ENCODE measurements around the gene PTPN1.

The PTPN1 gene

DNA sequence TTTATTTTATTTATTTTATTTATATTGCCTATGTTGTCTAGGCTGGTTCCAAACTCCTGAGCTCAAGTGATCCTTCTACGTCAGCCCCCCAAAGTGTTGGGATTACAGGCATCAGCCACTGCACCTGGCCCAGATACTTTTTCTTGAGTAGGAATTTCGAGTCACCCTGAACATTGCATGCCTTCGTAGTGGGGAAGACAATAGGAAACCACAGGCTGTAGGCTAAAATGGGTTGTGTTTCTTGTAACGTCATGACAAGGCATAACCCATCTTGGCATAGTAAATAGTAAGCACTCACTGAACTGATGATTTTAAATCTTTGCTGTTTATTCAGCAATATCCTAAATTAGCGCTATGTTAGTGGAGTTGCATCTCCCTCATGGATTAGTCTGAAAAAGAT is 34.9 kb downstream of the PTPN1 start:
- Histone ChIP-seq H4K8ac (ENCODE audit: low read depth, low read length) (no peak overlapping the region), H2BK15ac (ENCODE audit: low read length) (no peak overlapping the region), H2AK5ac (ENCODE audit: low read depth, low read length) (no peak overlapping the region), H3K4me3 (ENCODE audit: low read length in 2 of 2) (no peak overlapping the region), H2BK120ac (ENCODE audit: low read depth, low read length) (no peak overlapping the region), H2BK12ac (ENCODE audit: low read length) (no peak overlapping the region), H3K18ac (ENCODE audit: low read length) (no peak overlapping the region), H3K27me3 (ENCODE audit: control insufficient read depth in 3 of 3, insufficient read depth in 3 of 3, low read depth in 1 of 3, low read length in 3 of 3) (no peaks in the 10 kb centered on the region), H2AFZ (ENCODE audit: low read length) (no peak overlapping the region), H3K23ac (ENCODE audit: low read depth, low read length, poor library complexity) (no peak overlapping the region), H4K91ac (ENCODE audit: low read depth, low read length, poor library complexity) (no peak overlapping the region), H3K27ac (replicated peaks; ENCODE audit: low read length) (no peak overlapping the region), H3K9ac (ENCODE audit: low read depth, low read length, poor library complexity) (no peak overlapping the region), H3K4me1 (ENCODE audit: control insufficient read depth in 2 of 2, insufficient read depth in 1 of 2, low read depth in 1 of 2, low read length in 2 of 2) (no peaks in the 10 kb centered on the region), H3K14ac (ENCODE audit: low read length) (no peak overlapping the region), H3K4me2 (ENCODE audit: insufficient read depth, low read length, poor library complexity, severe bottlenecking) (no peak overlapping the region), H3K79me1 (ENCODE audit: low read depth, low read length) (no peaks in the 10 kb centered on the region), H2BK5ac (ENCODE audit: low read length) (no peak overlapping the region), H3K9me3 (replicated peaks in 1 of 2; ENCODE audit: control insufficient read depth in 2 of 2, insufficient read depth in 1 of 2, low read depth in 1 of 2, low read length in 2 of 2) (no peaks in the 10 kb centered on the region), H3K36me3 (replicated peaks in 1 of 2; ENCODE audit: control insufficient read depth in 2 of 2, insufficient read depth in 2 of 2, low read length in 2 of 2) (peaks cover 2 to 14% of the 10 kb centered on the region in 2 donors), H3K4ac (ENCODE audit: low read length) (no peak overlapping the region)
- WGBS, 2 donors (ENCODE audit: extremely low coverage in 2 of 2, insufficient read length in 2 of 2, insufficient replicate concordance in 1 of 2) = no CpG with 5 or more reads among the region's 5 CpGs
- no peak for DNase-seq (ENCODE audit: low spot score)

- no peak overlapping the region for H3K14ac ChIP-seq (ENCODE audit: low read length)
- H2BK5ac ChIP-seq (ENCODE audit: low read length) = no peak overlapping the region
- no peak overlapping the region for H3K18ac ChIP-seq (ENCODE audit: low read length)
- H2BK15ac ChIP-seq (ENCODE audit: low read length) = no peak overlapping the region
- no peak overlapping the region for H4K91ac ChIP-seq (ENCODE audit: low read depth, low read length, poor library complexity)
- no peaks in the 10 kb centered on the region for H3K27me3 ChIP-seq (ENCODE audit: control insufficient read depth in 3 of 3, insufficient read depth in 3 of 3, low read depth in 1 of 3, low read length in 3 of 3)
- H3K4ac ChIP-seq (ENCODE audit: low read length) = no peak overlapping the region
- no peaks in the 10 kb centered on the region for H3K4me1 ChIP-seq (ENCODE audit: control insufficient read depth in 2 of 2, insufficient read depth in 1 of 2, low read depth in 1 of 2, low read length in 2 of 2)
- H2BK120ac ChIP-seq (ENCODE audit: low read depth, low read length) = no peak overlapping the region
- H3K9me3 ChIP-seq (replicated peaks in 1 of 2; ENCODE audit: control insufficient read depth in 2 of 2, insufficient read depth in 1 of 2, low read depth in 1 of 2, low read length in 2 of 2) = no peaks in the 10 kb centered on the region
- H3K36me3 ChIP-seq (replicated peaks in 1 of 2; ENCODE audit: control insufficient read depth in 2 of 2, insufficient read depth in 2 of 2, low read length in 2 of 2) = peaks cover 2 to 7% of the 10 kb centered on the region in 2 donors
- H4K8ac ChIP-seq (ENCODE audit: low read depth, low read length) = no peak overlapping the region
- no peak overlapping the region for H3K23ac ChIP-seq (ENCODE audit: low read depth, low read length, poor library complexity)
- H3K9ac ChIP-seq (ENCODE audit: low read depth, low read length, poor library complexity) = no peak overlapping the region
- no CpG with 5 or more reads among the region's 5 CpGs for WGBS, 2 donors (ENCODE audit: extremely low coverage in 2 of 2, insufficient read length in 2 of 2, insufficient replicate concordance in 1 of 2)
- no peak overlapping the region for H2AK5ac ChIP-seq (ENCODE audit: low read depth, low read length)
- H3K27ac ChIP-seq (replicated peaks; ENCODE audit: low read length) = no peak overlapping the region
- no peaks in the 10 kb centered on the region for H3K79me1 ChIP-seq (ENCODE audit: low read depth, low read length)
- DNase-seq (ENCODE audit: low spot score) = no peak
- H2BK12ac ChIP-seq (ENCODE audit: low read length) = no peak overlapping the region
- H3K4me2 ChIP-seq (ENCODE audit: insufficient read depth, low read length, poor library complexity, severe bottlenecking) = no peak overlapping the region
- H3K4me3 ChIP-seq (ENCODE audit: low read length in 2 of 2) = no peak overlapping the region
- no peak overlapping the region for H2AFZ ChIP-seq (ENCODE audit: low read length)
Measured at GRCh38 chr20:50546729-50547314, 36.6 kb downstream of the PTPN1 start.

- Histone ChIP-seq H3K9me3 (replicated peaks in 1 of 2; ENCODE audit: control insufficient read depth in 2 of 2, insufficient read depth in 1 of 2, low read depth in 1 of 2, low read length in 2 of 2) (no peaks in the 10 kb centered on the region), H3K9ac (ENCODE audit: low read depth, low read length, poor library complexity) (no peak overlapping the region), H3K4me1 (ENCODE audit: control insufficient read depth in 2 of 2, insufficient read depth in 1 of 2, low read depth in 1 of 2, low read length in 2 of 2) (no peaks in the 10 kb centered on the region), H2AK5ac (ENCODE audit: low read depth, low read length) (no peak overlapping the region), H3K79me1 (ENCODE audit: low read depth, low read length) (no peaks in the 10 kb centered on the region), H3K14ac (ENCODE audit: low read length) (no peak overlapping the region), H3K4me2 (ENCODE audit: insufficient read depth, low read length, poor library complexity, severe bottlenecking) (no peak overlapping the region), H2BK12ac (ENCODE audit: low read length) (no peak overlapping the region), H2BK15ac (ENCODE audit: low read length) (no peak overlapping the region), H2BK120ac (ENCODE audit: low read depth, low read length) (no peak overlapping the region), H3K4me3 (ENCODE audit: low read length in 2 of 2) (no peak overlapping the region), H3K27me3 (ENCODE audit: control insufficient read depth in 3 of 3, insufficient read depth in 3 of 3, low read depth in 1 of 3, low read length in 3 of 3) (no peaks in the 10 kb centered on the region), H3K27ac (replicated peaks; ENCODE audit: low read length) (no peak overlapping the region), H3K4ac (ENCODE audit: low read length) (no peak overlapping the region), H3K23ac (ENCODE audit: low read depth, low read length, poor library complexity) (no peak overlapping the region), H4K8ac (ENCODE audit: low read depth, low read length) (no peak overlapping the region), H3K36me3 (replicated peaks in 1 of 2; ENCODE audit: control insufficient read depth in 2 of 2, insufficient read depth in 2 of 2, low read length in 2 of 2) (peaks cover 2 to 9% of the 10 kb centered on the region in 2 donors), H4K91ac (ENCODE audit: low read depth, low read length, poor library complexity) (no peak overlapping the region), H3K18ac (ENCODE audit: low read length) (no peak overlapping the region), H2AFZ (ENCODE audit: low read length) (no peak overlapping the region), H2BK5ac (ENCODE audit: low read length) (no peak overlapping the region)
- no peak for DNase-seq (ENCODE audit: low spot score)
- no CpG with 5 or more reads among the region's 6 CpGs for whole genome bisulfite sequencing, 2 donors (ENCODE audit: extremely low coverage in 2 of 2, insufficient read length in 2 of 2, insufficient replicate concordance in 1 of 2)
Measured at GRCh38 chr20:50547964-50548363, 37.8 kb downstream of the PTPN1 start.

- Histone ChIP-seq H3K4me2 (ENCODE audit: insufficient read depth, low read length, poor library complexity, severe bottlenecking) (no peak overlapping the region), H3K23ac (ENCODE audit: low read depth, low read length, poor library complexity) (no peak overlapping the region), H2BK5ac (ENCODE audit: low read length) (no peak overlapping the region), H3K4ac (ENCODE audit: low read length) (no peak overlapping the region), H3K27me3 (ENCODE audit: control insufficient read depth in 3 of 3, insufficient read depth in 3 of 3, low read depth in 1 of 3, low read length in 3 of 3) (no peaks in the 10 kb centered on the region), H2AK5ac (ENCODE audit: low read depth, low read length) (no peak overlapping the region), H4K8ac (ENCODE audit: low read depth, low read length) (no peak overlapping the region), H3K27ac (replicated peaks; ENCODE audit: low read length) (no peak overlapping the region), H3K9me3 (replicated peaks in 1 of 2; ENCODE audit: control insufficient read depth in 2 of 2, insufficient read depth in 1 of 2, low read depth in 1 of 2, low read length in 2 of 2) (peaks cover 0 to 3% of the 10 kb centered on the region in 2 donors), H2BK120ac (ENCODE audit: low read depth, low read length) (no peak overlapping the region), H2BK15ac (ENCODE audit: low read length) (no peak overlapping the region), H3K18ac (ENCODE audit: low read length) (no peak overlapping the region), H3K14ac (ENCODE audit: low read length) (no peak overlapping the region), H3K36me3 (replicated peaks in 1 of 2; ENCODE audit: control insufficient read depth in 2 of 2, insufficient read depth in 2 of 2, low read length in 2 of 2) (peaks cover 2 to 9% of the 10 kb centered on the region in 2 donors), H3K9ac (ENCODE audit: low read depth, low read length, poor library complexity) (no peak overlapping the region), H2AFZ (ENCODE audit: low read length) (no peak overlapping the region), H4K91ac (ENCODE audit: low read depth, low read length, poor library complexity) (no peak overlapping the region), H3K4me1 (ENCODE audit: control insufficient read depth in 2 of 2, insufficient read depth in 1 of 2, low read depth in 1 of 2, low read length in 2 of 2) (no peaks in the 10 kb centered on the region), H3K79me1 (ENCODE audit: low read depth, low read length) (no peaks in the 10 kb centered on the region), H2BK12ac (ENCODE audit: low read length) (no peak overlapping the region), H3K4me3 (ENCODE audit: low read length in 2 of 2) (no peak overlapping the region)
- DNase-seq (ENCODE audit: low spot score) = no peak
- no CpG with 5 or more reads among the region's 5 CpGs for WGBS, 2 donors (ENCODE audit: extremely low coverage in 2 of 2, insufficient read length in 2 of 2, insufficient replicate concordance in 1 of 2)
Measured at GRCh38 chr20:50548396-50548795, 38.2 kb downstream of the PTPN1 start.
